Lower leg skin (tissue), 4 donors: ENCODE data around the gene AQR. TPM values are rescaled to one million over a fixed set of nuclear protein-coding genes. Genes with fewer than 3 reads are reported as not detected.

Experiments
- DNase-seq, 2 donors: peaks; one replicate each; pipeline ENCODE4 v3.0.0-alpha.2; 2019; ENCODE audit warnings: low spot score in 2 of 2
- H3K4me3 ChIP-seq: fragments of 200-600 bp; sonication (generic); 2 replicates; pipeline ENCODE4 v1.5.1; 2017; ENCODE audit warnings: mild to moderate bottlenecking, low read depth; ENCODE audit not compliant: poor library complexity, severe bottlenecking
- POLR2A ChIP-seq, 2 donors: fragments of 450-650 bp; IDR thresholded peaks; one replicate each; pipeline ENCODE4 v1.6.1; 2016 to 2017; ENCODE audit warnings: antibody characterized with exemption in 2 of 2, mild to moderate bottlenecking in 1 of 2, moderate library complexity in 1 of 2
- WGBS, 2 donors: methylation state at CpG; one replicate each; pipeline ENCODE4 v1.1.5; 2018; 5-methylcytosine and 5-hydroxymethylcytosine counted together
- intact Hi-C: fragments of 100-400 bp; cut with DNase I; formaldehyde crosslinking; loops from one replicate; pipeline ENCODE4 v1.15.0; 2023; ENCODE audit warnings: low total_unique reads
- total RNA-seq, 4 donors: library from RNA; depleted of rRNA; stranded (reverse); fragments of >200 nt; gene quantifications; one replicate each; pipeline ENCODE4 v1.1.0, GENCODE V29; 2016
- TF ChIP-seq, protein P1 (sequence below), 3 donors: fragments of 450-650 bp; IDR thresholded peaks; one replicate each; pipeline ENCODE4 v1.5.1; 2016; ENCODE audit warnings: antibody characterized with exemption in 3 of 3, mild to moderate bottlenecking in 3 of 3, moderate library complexity in 2 of 3

The AQR gene
- total RNA-seq, 4 donors from 2014 or later: 21.8 to 23.7 (median 22.5) TPM

DNA sequence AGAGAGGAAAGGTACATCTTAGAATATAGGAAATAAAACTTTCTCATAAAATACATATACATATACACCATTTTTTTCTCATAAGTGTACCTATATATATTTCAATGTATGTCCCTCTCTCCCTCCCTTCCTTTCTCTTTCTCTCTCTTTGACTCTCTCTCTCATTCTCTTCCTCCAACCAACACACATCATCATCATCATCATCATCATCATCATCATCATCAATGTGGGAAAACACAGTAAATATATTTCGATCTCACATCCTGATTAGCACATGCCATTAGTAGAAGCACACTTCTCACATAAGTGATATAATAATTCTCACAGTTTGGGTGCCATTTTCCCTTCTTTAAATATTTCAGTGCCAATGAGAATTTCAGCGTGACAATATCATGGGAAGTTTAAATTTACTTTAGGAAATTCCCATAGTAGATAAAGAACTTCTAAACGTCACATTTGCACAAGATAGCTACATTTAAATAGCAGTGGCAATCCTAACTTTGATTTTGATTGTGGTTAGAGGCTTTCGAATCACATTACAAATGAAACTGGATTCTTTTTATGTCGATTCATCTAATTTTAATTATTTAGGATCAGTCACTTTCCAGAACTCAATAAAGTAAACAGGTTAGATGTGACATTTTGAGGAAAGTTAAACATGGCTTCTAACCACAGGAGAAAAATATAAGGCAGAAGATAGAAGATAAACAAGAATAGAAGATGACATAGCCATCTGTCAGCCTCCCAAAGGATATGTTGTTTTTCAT, 141.2 kb downstream of the AQR start:
- 80 to 82% methylated on average over 5 of the region's 5 CpGs for WGBS, 2 donors
- TF ChIP-seq, protein P1, sequence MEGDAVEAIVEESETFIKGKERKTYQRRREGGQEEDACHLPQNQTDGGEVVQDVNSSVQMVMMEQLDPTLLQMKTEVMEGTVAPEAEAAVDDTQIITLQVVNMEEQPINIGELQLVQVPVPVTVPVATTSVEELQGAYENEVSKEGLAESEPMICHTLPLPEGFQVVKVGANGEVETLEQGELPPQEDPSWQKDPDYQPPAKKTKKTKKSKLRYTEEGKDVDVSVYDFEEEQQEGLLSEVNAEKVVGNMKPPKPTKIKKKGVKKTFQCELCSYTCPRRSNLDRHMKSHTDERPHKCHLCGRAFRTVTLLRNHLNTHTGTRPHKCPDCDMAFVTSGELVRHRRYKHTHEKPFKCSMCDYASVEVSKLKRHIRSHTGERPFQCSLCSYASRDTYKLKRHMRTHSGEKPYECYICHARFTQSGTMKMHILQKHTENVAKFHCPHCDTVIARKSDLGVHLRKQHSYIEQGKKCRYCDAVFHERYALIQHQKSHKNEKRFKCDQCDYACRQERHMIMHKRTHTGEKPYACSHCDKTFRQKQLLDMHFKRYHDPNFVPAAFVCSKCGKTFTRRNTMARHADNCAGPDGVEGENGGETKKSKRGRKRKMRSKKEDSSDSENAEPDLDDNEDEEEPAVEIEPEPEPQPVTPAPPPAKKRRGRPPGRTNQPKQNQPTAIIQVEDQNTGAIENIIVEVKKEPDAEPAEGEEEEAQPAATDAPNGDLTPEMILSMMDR (IDR thresholded peaks at IDR 0.05): no peak
- TF ChIP-seq POLR2A (IDR thresholded peaks at IDR 0.05): no peak
- DNase-seq: no peak
- no peak overlapping the region for H3K4me3 ChIP-seq
- intact Hi-C loops: no loop called here

DNA sequence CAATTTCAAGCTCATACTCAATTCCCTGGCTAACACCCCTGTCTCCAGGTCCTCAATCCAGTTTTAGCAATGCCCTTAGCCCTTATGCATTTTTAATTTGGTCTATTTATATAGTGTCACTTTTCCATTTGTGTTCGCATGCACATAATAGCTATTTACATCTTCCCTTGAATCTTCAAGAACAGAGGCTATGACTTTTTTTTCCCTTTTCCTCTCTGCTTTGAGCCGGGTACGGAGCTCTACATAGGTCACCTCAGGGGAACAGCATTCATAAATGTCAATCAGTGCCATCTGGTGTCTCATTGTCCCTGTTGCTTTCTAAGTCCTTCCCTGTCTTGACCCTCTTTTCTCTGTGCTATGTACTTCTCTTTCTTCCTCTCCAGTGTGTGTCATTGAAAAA, 147.7 kb downstream of the AQR start:
- 47 to 50% methylated on average over 3 of the region's 3 CpGs for WGBS, 2 donors
- intact Hi-C loops: no loop called here
- no peak for TF ChIP-seq POLR2A (IDR thresholded peaks at IDR 0.05)
- TF ChIP-seq, protein P1 (IDR thresholded peaks at IDR 0.05): no peak
- no peak overlapping the region for H3K4me3 ChIP-seq
- DNase-seq: no peak

DNA sequence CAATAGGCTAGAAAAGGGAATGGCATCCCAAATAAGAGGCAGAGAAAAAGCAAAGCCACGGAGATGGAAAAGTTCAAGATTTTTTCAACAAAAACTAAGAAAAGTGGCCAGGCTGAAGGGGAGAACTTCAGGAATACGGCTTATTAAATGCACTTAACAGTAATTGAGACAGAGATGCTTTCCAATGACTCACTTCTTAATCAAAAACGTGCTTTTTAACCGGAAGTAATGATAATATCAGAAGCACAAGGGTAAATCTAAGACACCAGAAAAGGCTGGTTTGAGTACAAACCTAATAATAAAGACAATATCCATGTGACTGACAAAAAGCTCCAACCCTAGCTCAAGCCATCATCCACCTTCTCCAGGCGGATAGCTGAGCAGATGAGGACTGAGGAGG, 149.4 kb downstream of the AQR start:
- intact Hi-C loops: no loop called here
- DNase-seq: no peak
- no peak overlapping the region for H3K4me3 ChIP-seq
- TF ChIP-seq, protein P1 (IDR thresholded peaks at IDR 0.05): no peak
- no peak for TF ChIP-seq POLR2A (IDR thresholded peaks at IDR 0.05)
- WGBS, 2 donors: 73 to 76% methylated on average over 5 of the region's 5 CpGs

DNA sequence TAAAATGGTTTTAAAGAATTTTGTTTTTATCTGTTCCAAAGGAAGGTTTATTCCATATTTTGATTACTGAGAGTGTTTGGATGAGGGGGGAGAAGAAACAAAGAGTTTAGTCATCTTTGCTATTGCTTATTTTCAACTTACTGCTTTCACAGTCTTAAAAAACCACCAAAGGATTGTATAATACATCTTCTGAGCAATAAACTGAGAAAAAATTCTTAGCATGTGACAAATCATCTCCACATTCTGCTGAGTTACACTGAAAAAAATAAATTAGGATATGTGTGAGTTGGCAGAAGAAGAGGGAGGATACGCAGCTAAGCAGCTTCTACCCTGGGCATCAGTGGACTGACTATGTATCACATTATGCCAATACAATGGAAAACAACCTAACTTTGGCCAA, 151.0 kb downstream of the AQR start:
- TF ChIP-seq POLR2A (IDR thresholded peaks at IDR 0.05): no peak
- TF ChIP-seq, protein P1 (IDR thresholded peaks at IDR 0.05): no peak
- 79 to 90% methylated on average over 1 of the region's 1 CpG for WGBS, 2 donors
- intact Hi-C loops: no loop called here
- no peak overlapping the region for H3K4me3 ChIP-seq
- DNase-seq: no peak

DNA sequence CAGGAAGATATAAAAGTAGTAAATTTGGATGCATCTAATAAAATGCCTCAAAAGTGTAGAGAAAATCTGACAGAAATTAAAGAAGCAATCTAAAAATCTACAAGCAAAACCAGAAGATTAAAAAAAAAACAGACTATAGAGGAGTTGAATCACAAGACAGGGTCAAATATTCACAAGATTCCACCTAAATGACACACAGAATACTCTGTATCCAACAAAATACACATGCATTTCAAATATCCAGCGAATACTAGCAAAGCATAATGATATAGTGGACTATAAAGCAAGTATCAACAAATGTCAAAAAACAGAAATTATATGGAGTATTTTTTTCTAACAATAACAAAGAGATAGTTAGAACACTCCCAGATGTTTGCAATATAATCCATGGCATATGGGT, 153.7 kb downstream of the AQR start:
- WGBS, 2 donors: 66 to 76% methylated on average over 1 of the region's 1 CpG
- intact Hi-C loops: no loop called here
- no peak overlapping the region for H3K4me3 ChIP-seq
- TF ChIP-seq, protein P1 (IDR thresholded peaks at IDR 0.05): no peak
- TF ChIP-seq POLR2A (IDR thresholded peaks at IDR 0.05): no peak
- DNase-seq: no peak
